ENCODE data around the gene UBE2QL1.

DNA sequence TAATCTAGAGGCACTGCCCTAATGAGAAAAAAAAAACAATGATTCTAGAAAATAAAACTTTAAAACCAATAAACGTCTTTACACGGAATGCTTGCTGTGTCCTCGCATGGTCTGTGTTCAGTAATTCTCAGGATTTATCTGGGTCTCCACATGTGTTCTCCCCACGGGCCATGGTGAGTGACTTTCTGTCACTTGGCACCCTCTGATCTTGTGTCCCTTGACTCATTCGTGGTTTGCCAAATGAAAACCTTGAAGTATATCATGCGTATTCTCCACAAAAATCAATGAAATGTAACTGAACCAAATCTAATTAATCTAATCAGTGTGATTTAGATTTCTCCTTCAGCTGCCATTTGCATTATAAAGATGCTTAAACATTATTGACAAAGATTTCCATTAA is 48.0 kb downstream of the UBE2QL1 start:
- TF ChIP-seq POLR2A (IDR thresholded peaks at IDR 0.05; ENCODE audit: low read length) (no peak), GATA1 (IDR thresholded peaks at IDR 0.05; ENCODE audit: low read depth, low read length) (no peak)
